Epithelial cell of esophagus (primary cell): ENCODE data around the gene IMP4.

Experiments used
- DNase-seq: peaks from one replicate; pipeline ENCODE4 v3.0.0; 2010; ENCODE audit warnings: low read depth
- H3K4me3 ChIP-seq: 2 replicates; pipeline ENCODE4 v1.5.1; 2011; ENCODE audit warnings: mild to moderate bottlenecking, low read length, control low read depth
- CTCF ChIP-seq: IDR thresholded peaks from 2 replicates; pipeline ENCODE4 v1.5.1; 2011; ENCODE audit warnings: low read depth, mild to moderate bottlenecking, low read length, control low read depth, inconsistent platforms; ENCODE audit not compliant: insufficient read depth; ENCODE audit errors: missing control alignments

IMP4 gene

GRCh38 chr2:130342020-130342532, 621 bp upstream of the IMP4 start:
- no peak for TF ChIP-seq CTCF
- peak overlapping the region; percentile 62 for H3K4me3 ChIP-seq
- peak; percentile 96 for DNase-seq

GRCh38 chr2:130344578-130344977, 1.9 kb downstream of the IMP4 start:
- DNase-seq: no peak
- H3K4me3 ChIP-seq: no peak overlapping the region
- no peak for TF ChIP-seq CTCF

GRCh38 chr2:130345091-130345490, 2.4 kb downstream of the IMP4 start:
- no peak for TF ChIP-seq CTCF
- H3K4me3 ChIP-seq: no peak overlapping the region
- no peak for DNase-seq

- no peak for DNase-seq
- no peak overlapping the region for H3K4me3 ChIP-seq
- TF ChIP-seq CTCF: no peak
These were observed 2.9 kb downstream of the IMP4 start for GRCh38 chr2:130345611-130346010.

- no peak overlapping the region for H3K4me3 ChIP-seq
These were observed 3.5 kb downstream of the IMP4 start for GRCh38 chr2:130346041-130346740.

GRCh38 chr2:130346741-130347066, 4.0 kb downstream of the IMP4 start:
- no peak for TF ChIP-seq CTCF
- H3K4me3 ChIP-seq: no peak overlapping the region
- DNase-seq: no peak

More at GRCh38 chr2:130346041-130346740, 3.5 kb downstream of the IMP4 start:
- DNase-seq: no peak
- no peak for TF ChIP-seq CTCF
